Lung (tissue), 12 donors: Measurements from ENCODE around the gene COX5B. TPM values are rescaled to one million over a fixed set of nuclear protein-coding genes. Genes with fewer than 3 reads are reported as not detected.

ENCODE experiments used
- ATAC-seq: fragments of 200-7000 bp; cut with Tn5 transposase; one replicate; pipeline ENCODE4 v1.9.1; 2020; ENCODE audit warnings: moderate number of reproducible peaks; ENCODE audit not compliant: insufficient read depth, low FRiP score
- DNase-seq, 3 donors: peaks; one replicate each; pipeline ENCODE4 v3.0.0-alpha.2; 2013 to 2017
- H3K27ac ChIP-seq, 2 donors: one replicate each; pipeline ENCODE4 v1.5.1; 2013; ENCODE audit warnings: mild to moderate bottlenecking in 2 of 2, moderate library complexity in 2 of 2, control low read depth in 1 of 2, inconsistent platforms in 1 of 2, low read depth in 1 of 2, low read length in 1 of 2
- H3K27me3 ChIP-seq, 3 donors: one replicate each; pipeline ENCODE4 v1.5.1; 2013; ENCODE audit warnings: low read length in 2 of 3; ENCODE audit not compliant: control insufficient read depth in 3 of 3, insufficient read depth in 3 of 3
- H3K36me3 ChIP-seq, 4 donors: one replicate each; pipeline ENCODE4 v1.5.1; 2013; ENCODE audit warnings: low read length in 4 of 4, mild to moderate bottlenecking in 1 of 4, moderate library complexity in 1 of 4; ENCODE audit not compliant: control insufficient read depth in 4 of 4, insufficient read depth in 4 of 4
- H3K4me1 ChIP-seq, 5 donors: one replicate each; pipeline ENCODE4 v1.5.1; 2013; ENCODE audit warnings: low read length in 5 of 5, mild to moderate bottlenecking in 2 of 5, moderate library complexity in 1 of 5; ENCODE audit not compliant: control insufficient read depth in 5 of 5, insufficient read depth in 5 of 5
- H3K4me3 ChIP-seq: one replicate; pipeline ENCODE4 v1.5.1; 2013; ENCODE audit warnings: mild to moderate bottlenecking, control low read depth, moderate library complexity
- H3K9ac ChIP-seq, 2 donors: one replicate each; pipeline ENCODE4 v1.5.1; 2013; ENCODE audit warnings: low read length in 2 of 2, control low read depth in 1 of 2; ENCODE audit not compliant: insufficient read depth in 1 of 2
- H3K9me3 ChIP-seq, 4 donors: one replicate each; pipeline ENCODE4 v1.5.1; 2013; ENCODE audit warnings: low read length in 3 of 4, mild to moderate bottlenecking in 1 of 4, moderate library complexity in 1 of 4; ENCODE audit not compliant: control insufficient read depth in 4 of 4, insufficient read depth in 3 of 4
- CTCF ChIP-seq: IDR thresholded peaks from 2 replicates; pipeline ENCODE4 v1.5.1; 2012; ENCODE audit warnings: mild to moderate bottlenecking; ENCODE audit errors: control extremely low read depth, extremely low read depth
- WGBS, 2 donors: extraction: QIAGEN DNeasy Blood & Tissue Kit; methylation state at CpG; one replicate each; pipeline ENCODE4 v1.1.7; 2013; 5-methylcytosine and 5-hydroxymethylcytosine counted together
- polyA plus RNA-seq, 2 donors: library from polyadenylated mRNA; stranded (reverse); fragments of 200-250 nt; gene quantifications; one replicate each; pipeline ENCODE4 v1.2.1, GENCODE V29; 2013
- total RNA-seq, 2 donors: library from RNA; depleted of rRNA in 1 of 2; stranded (reverse); fragments of >200 nt in 1 of 2; gene quantifications; one replicate each; pipeline ENCODE4 v1.2.1, GENCODE V29; 2014 to 2021
- donor health status: control.
- donor health status: control.
- donor health status: Bipolar disorder and iron deficiency.
- donor health status: healthy.
- donor health status: DM: yes; HTN: yes; CAD: no.

The COX5B gene
- total and polyA plus RNA-seq, 4 donors, result 104 to 593 (median 232) TPM

- no peak overlapping the region for H3K9ac ChIP-seq
- peaks cover 3 to 12% (median 7%) of the 10 kb centered on the region in 5 donors for H3K4me1 ChIP-seq
- ATAC-seq (no peak), DNase-seq (no peak)
- no peaks in the 10 kb centered on the region for H3K9me3 ChIP-seq
- 92 to 94% methylated on average over 20 of the region's 20 CpGs for WGBS, 2 donors
- no peaks in the 10 kb centered on the region for H3K27me3 ChIP-seq
- no peak overlapping the region for H3K4me3 ChIP-seq
- H3K36me3 ChIP-seq, result peaks cover 0 to 40% (median 14%) of the 10 kb centered on the region in 4 donors
- TF ChIP-seq CTCF, result no peak
- no peak overlapping the region for H3K27ac ChIP-seq
Observed at GRCh38 chr2:97660044-97660774, 14.3 kb downstream of the COX5B start.

GRCh38 chr2:97660775-97661389 is 15.0 kb downstream of the COX5B start:
- H3K27me3 ChIP-seq, result no peaks in the 10 kb centered on the region
- H3K9me3 ChIP-seq, result no peaks in the 10 kb centered on the region
- TF ChIP-seq CTCF, result no peak
- peaks cover 3 to 12% (median 7%) of the 10 kb centered on the region in 5 donors for H3K4me1 ChIP-seq
- H3K9ac ChIP-seq, result no peak overlapping the region
- H3K4me3 ChIP-seq, result no peak overlapping the region
- peaks cover 0 to 36% (median 14%) of the 10 kb centered on the region in 4 donors for H3K36me3 ChIP-seq
- no peak for DNase-seq
- 72 to 86% methylated on average over 18 of the region's 18 CpGs for whole genome bisulfite sequencing, 2 donors
- no peak overlapping the region for H3K27ac ChIP-seq
- ATAC-seq, result no peak

- Histone ChIP-seq H3K36me3 (peaks cover 0 to 30% (median 10%) of the 10 kb centered on the region in 4 donors), H3K4me1 (peaks cover 3 to 12% (median 7%) of the 10 kb centered on the region in 5 donors), H3K9ac (no peak overlapping the region), H3K9me3 (no peaks in the 10 kb centered on the region), H3K27me3 (no peaks in the 10 kb centered on the region), H3K27ac (peak overlapping the region; percentile 0 to 96), H3K4me3 (no peak overlapping the region)
- DNase-seq (no peak), ATAC-seq (no peak)
- 87 to 88% methylated on average over 6 of the region's 6 CpGs for WGBS, 2 donors
- no peak for TF ChIP-seq CTCF
Observed at GRCh38 chr2:97661927-97662326, 16.1 kb downstream of the COX5B start.
